T-helper 22 cell (primary cell): ENCODE measurements around the gene ART1.
"Not testable (repeated sequence)": the region's sequence is repeated elsewhere in the genome, so short reads cannot be mapped to it uniquely, and the experiment has no call there.

Experiments
- DNase-seq: peaks from one replicate; pipeline ENCODE4 v3.0.0-alpha.2; 2020; ENCODE audit warnings: low read depth

Gene ART1

GRCh38 chr11:3644817-3645235 lies at the start of gene ART1:
ART1 (plus strand) TSS chr11:3645128; CDS start chr11:3659214, 14,086 bp downstream.
- DNase-seq: no peak

GRCh38 chr11:3597743-3598142 lies 47.2 kb upstream of the ART1 start:
- DNase-seq: not testable (repeated sequence)

GRCh38 chr11:3600201-3600600 lies 44.7 kb upstream of the ART1 start:
- not testable (repeated sequence) for DNase-seq

GRCh38 chr11:3604167-3604566 lies 40.8 kb upstream of the ART1 start:
- DNase-seq: no peak

GRCh38 chr11:3605283-3605662 lies 39.7 kb upstream of the ART1 start:
- DNase-seq: no peak

- DNase-seq: no peak
Measured at GRCh38 chr11:3605771-3606203, 39.1 kb upstream of the ART1 start.

GRCh38 chr11:3609416-3610265 lies 35.3 kb upstream of the ART1 start:
- DNase-seq: no peak

GRCh38 chr11:3610846-3611245 lies 34.1 kb upstream of the ART1 start:
- DNase-seq: no peak

- DNase-seq: no peak
Measured at GRCh38 chr11:3611976-3612678, 32.8 kb upstream of the ART1 start.

GRCh38 chr11:3613998-3614741 lies 30.8 kb upstream of the ART1 start:
- DNase-seq: no peak

GRCh38 chr11:3614742-3615171 lies 30.2 kb upstream of the ART1 start:
- no peak for DNase-seq

- no peak for DNase-seq
Measured at GRCh38 chr11:3615998-3616397, 28.9 kb upstream of the ART1 start.

- no peak for DNase-seq
Measured at GRCh38 chr11:3616721-3617460, 28.0 kb upstream of the ART1 start.

- DNase-seq: no peak
Measured at GRCh38 chr11:3617990-3618389, 26.9 kb upstream of the ART1 start.

GRCh38 chr11:3622521-3622920 lies 22.4 kb upstream of the ART1 start:
- no peak for DNase-seq

- no peak for DNase-seq
Measured at GRCh38 chr11:3623121-3623520, 21.8 kb upstream of the ART1 start.

- DNase-seq: no peak
Measured at GRCh38 chr11:3623767-3624458, 21.0 kb upstream of the ART1 start.

- no peak for DNase-seq
Measured at GRCh38 chr11:3626250-3626960, 18.5 kb upstream of the ART1 start.

GRCh38 chr11:3627291-3627690 lies 17.6 kb upstream of the ART1 start:
- DNase-seq: no peak

- no peak for DNase-seq
Measured at GRCh38 chr11:3631331-3631730, 13.6 kb upstream of the ART1 start.
